Tibial artery (tissue), 4 donors: Measurements from ENCODE around the gene SLC6A2.
"Not testable (repeated sequence)": the region's sequence is repeated elsewhere in the genome, so short reads cannot be mapped to it uniquely, and the experiment has no call there.

Experiments
- DNase-seq, 2 donors: peaks; one replicate each; pipeline ENCODE4 v3.0.0-alpha.2; 2019
- H3K27ac ChIP-seq, 2 donors: fragments of 200-600 bp; sonication (generic) in 1 of 2; 1 replicate in 1 of 2; 2 replicates in 1 of 2; pipeline ENCODE4 v1.5.1; 2018 to 2019; ENCODE audit warnings: mild to moderate bottlenecking in 1 of 2
- H3K27me3 ChIP-seq, 2 donors: fragments of 200-600 bp; sonication (generic) in 1 of 2; one replicate each; pipeline versions ENCODE4 v1.5.1 to v1.6.0; 2016 to 2019
- H3K36me3 ChIP-seq, 3 donors: fragments of 200-600 bp; sonication (generic) in 2 of 3; one replicate each; pipeline ENCODE4 v1.5.1; 2016 to 2019; ENCODE audit warnings: mild to moderate bottlenecking in 2 of 3
- H3K4me1 ChIP-seq, 4 donors: fragments of 200-600 bp; sonication (generic) in 2 of 4; 1 replicate in 3 of 4; 2 replicates in 1 of 4; pipeline ENCODE4 v1.5.1; 2016 to 2019
- H3K4me3 ChIP-seq, 2 donors: fragments of 200-600 bp; sonication (generic) in 1 of 2; 1 replicate in 1 of 2; 2 replicates in 1 of 2; pipeline ENCODE4 v1.5.1; 2018 to 2019; ENCODE audit warnings: mild to moderate bottlenecking in 2 of 2
- H3K9me3 ChIP-seq, 3 donors: fragments of 200-600 bp; sonication (generic) in 1 of 3; one replicate each; pipeline ENCODE4 v1.5.1; 2016 to 2019
- CTCF ChIP-seq, 2 experiments: fragments of 200-600 bp in 1 of 2; fragments of 450-650 bp in 1 of 2; IDR thresholded peaks; one replicate each; pipeline ENCODE4 v1.5.1; 2017 to 2019; ENCODE audit warnings: antibody characterized with exemption in 2 of 2, mild to moderate bottlenecking in 1 of 2, moderate library complexity in 1 of 2
- intact Hi-C: fragments of 100-400 bp; cut with DNase I; formaldehyde crosslinking; loops from one replicate; pipeline ENCODE4 v1.15.0; 2023; ENCODE audit warnings: low total_unique reads

Gene SLC6A2

GRCh38 chr16:55655897-55656681, at the start of gene SLC6A2:
TSS of gene SLC6A2 (plus strand) at chr16:55655988. CDS start at chr16:55656695, 707 bp downstream.
- Histone ChIP-seq H3K36me3 (no peaks in the 10 kb centered on the region), H3K9me3 (no peaks in the 10 kb centered on the region), H3K4me3 (peak within 1 kb of the TSS in 1 of 2 donors; percentile 28), H3K4me1 (peaks cover 0 to 16% (median 6%) of the 10 kb centered on the region in 4 donors), H3K27me3 (peaks cover 0 to 62% of the 10 kb centered on the region in 2 donors), H3K27ac (no peak within 1 kb of the TSS)
- intact Hi-C loops, result no loop called here
- TF ChIP-seq CTCF (IDR thresholded peaks at IDR 0.05), result no peak
- no peak for DNase-seq

- H3K36me3 ChIP-seq, result no peaks in the 10 kb centered on the region
- H3K4me1 ChIP-seq, result no peaks in the 10 kb centered on the region
- intact Hi-C loops, result no loop called here
- peaks cover 0 to 7% (median 3%) of the 10 kb centered on the region in 3 donors for H3K9me3 ChIP-seq
- H3K27me3 ChIP-seq, result peaks cover 0 to 5% of the 10 kb centered on the region in 2 donors
- H3K4me3 ChIP-seq, result no peak overlapping the region
- H3K27ac ChIP-seq, result no peak overlapping the region
- DNase-seq, result no peak
- no peak for TF ChIP-seq CTCF (IDR thresholded peaks at IDR 0.05)
These were observed 42.0 kb upstream of the SLC6A2 start for GRCh38 chr16:55613613-55614335.

GRCh38 chr16:55615071-55615470, 40.7 kb upstream of the SLC6A2 start:
- Histone ChIP-seq H3K27me3 (peaks cover 0 to 5% of the 10 kb centered on the region in 2 donors), H3K4me3 (no peak overlapping the region), H3K36me3 (no peaks in the 10 kb centered on the region), H3K27ac (no peak overlapping the region), H3K4me1 (no peaks in the 10 kb centered on the region), H3K9me3 (peaks cover 0 to 7% (median 2%) of the 10 kb centered on the region in 3 donors)
- no peak for TF ChIP-seq CTCF (IDR thresholded peaks at IDR 0.05)
- intact Hi-C loops, result no loop called here
- DNase-seq, result no peak

GRCh38 chr16:55615670-55616069, 40.1 kb upstream of the SLC6A2 start:
- H3K36me3 ChIP-seq, H3K4me3 ChIP-seq, H3K27me3 ChIP-seq, H3K27ac ChIP-seq, H3K9me3 ChIP-seq, intact Hi-C loops, DNase-seq, H3K4me1 ChIP-seq: not testable (repeated sequence)

GRCh38 chr16:55621771-55622170, 34.0 kb upstream of the SLC6A2 start:
- H3K27me3 ChIP-seq, result no peaks in the 10 kb centered on the region
- no peaks in the 10 kb centered on the region for H3K4me1 ChIP-seq
- H3K4me3 ChIP-seq, result no peak overlapping the region
- no peaks in the 10 kb centered on the region for H3K36me3 ChIP-seq
- no peak for TF ChIP-seq CTCF (IDR thresholded peaks at IDR 0.05)
- H3K27ac ChIP-seq, result no peak overlapping the region
- no peaks in the 10 kb centered on the region for H3K9me3 ChIP-seq
- DNase-seq, result no peak
- intact Hi-C loops, result loop anchor here (10.0 kb wide), 1 partner anchor 63 kb away; no protein-coding TSS in a partner anchor

GRCh38 chr16:55622272-55622671, 33.5 kb upstream of the SLC6A2 start:
- Histone ChIP-seq H3K36me3 (no peaks in the 10 kb centered on the region), H3K4me3 (no peak overlapping the region), H3K27ac (no peak overlapping the region), H3K9me3 (no peaks in the 10 kb centered on the region), H3K4me1 (no peaks in the 10 kb centered on the region), H3K27me3 (no peaks in the 10 kb centered on the region)
- no peak for DNase-seq
- no peak for TF ChIP-seq CTCF (IDR thresholded peaks at IDR 0.05)
- intact Hi-C loops, result loop anchor here (10.0 kb wide), 1 partner anchor 63 kb away; no protein-coding TSS in a partner anchor
